ENCODE data around the gene TLK1. TPM values are rescaled to one million over a fixed set of nuclear protein-coding genes. Genes with fewer than 3 reads are reported as not detected.

The TLK1 gene
- total RNA-seq, 1 donor from 2014 or later = 11.8 TPM

- Histone ChIP-seq H3K27me3 (ENCODE audit: control insufficient read depth, insufficient read depth, low read length) (no peaks in the 10 kb centered on the region), H3K4me3 (ENCODE audit: low read depth, low read length) (no peak overlapping the region), H3K36me3 (ENCODE audit: control insufficient read depth, insufficient read depth, low read length) (peaks cover 12% of the 10 kb centered on the region)
- TF ChIP-seq CTCF (IDR thresholded peaks at IDR 0.05; ENCODE audit: insufficient read depth, low read length, severe bottlenecking) = no peak
- no peak for DNase-seq (ENCODE audit: low read depth)
- FAIRE-seq = no peak
These were observed 192.3 kb downstream of the TLK1 start for GRCh38 chr2:170968205-170969003.

- no peak for TF ChIP-seq CTCF (IDR thresholded peaks at IDR 0.05; ENCODE audit: insufficient read depth, low read length, severe bottlenecking)
- no peak for FAIRE-seq
- Histone ChIP-seq H3K4me3 (ENCODE audit: low read depth, low read length) (no peak overlapping the region), H3K27me3 (ENCODE audit: control insufficient read depth, insufficient read depth, low read length) (no peaks in the 10 kb centered on the region), H3K36me3 (ENCODE audit: control insufficient read depth, insufficient read depth, low read length) (peaks cover 14% of the 10 kb centered on the region)
- DNase-seq (ENCODE audit: low read depth) = no peak
These were observed 193.1 kb downstream of the TLK1 start for GRCh38 chr2:170967553-170967952.

- Histone ChIP-seq H3K4me3 (ENCODE audit: low read depth, low read length) (no peak overlapping the region), H3K36me3 (ENCODE audit: control insufficient read depth, insufficient read depth, low read length) (peaks cover 14% of the 10 kb centered on the region), H3K27me3 (ENCODE audit: control insufficient read depth, insufficient read depth, low read length) (no peaks in the 10 kb centered on the region)
- peak; percentile 10 for TF ChIP-seq CTCF (IDR thresholded peaks at IDR 0.05; ENCODE audit: insufficient read depth, low read length, severe bottlenecking)
- FAIRE-seq = no peak
- no peak for DNase-seq (ENCODE audit: low read depth)
These were observed 193.9 kb downstream of the TLK1 start for GRCh38 chr2:170966648-170967396.

GRCh38 chr2:170965446-170966225, 195.1 kb downstream of the TLK1 start:
- no peak for TF ChIP-seq CTCF (IDR thresholded peaks at IDR 0.05; ENCODE audit: insufficient read depth, low read length, severe bottlenecking)
- Histone ChIP-seq H3K27me3 (ENCODE audit: control insufficient read depth, insufficient read depth, low read length) (no peaks in the 10 kb centered on the region), H3K36me3 (ENCODE audit: control insufficient read depth, insufficient read depth, low read length) (peaks cover 20% of the 10 kb centered on the region), H3K4me3 (ENCODE audit: low read depth, low read length) (no peak overlapping the region)
- DNase-seq (ENCODE audit: low read depth) (peak; percentile 59), FAIRE-seq (no peak)

GRCh38 chr2:170963386-170963785, 197.3 kb downstream of the TLK1 start:
- Histone ChIP-seq H3K36me3 (ENCODE audit: control insufficient read depth, insufficient read depth, low read length) (peaks cover 20% of the 10 kb centered on the region), H3K4me3 (ENCODE audit: low read depth, low read length) (no peak overlapping the region), H3K27me3 (ENCODE audit: control insufficient read depth, insufficient read depth, low read length) (no peaks in the 10 kb centered on the region)
- no peak for FAIRE-seq
- no peak for DNase-seq (ENCODE audit: low read depth)
- no peak for TF ChIP-seq CTCF (IDR thresholded peaks at IDR 0.05; ENCODE audit: insufficient read depth, low read length, severe bottlenecking)
